CD14-positive monocyte (primary cell): ENCODE data around the gene BRINP3. TPM values are rescaled to one million over a fixed set of nuclear protein-coding genes. Genes with fewer than 3 reads are reported as not detected.

Experiments used
- DNase-seq, 3 donors: peaks; one replicate each; pipeline ENCODE4 v3.0.0-alpha.2; 2011 to 2022
- H2AFZ ChIP-seq: 2 replicates; pipeline ENCODE4 v1.6.0; 2012; ENCODE audit warnings: mild to moderate bottlenecking, low read depth, low read length, inconsistent platforms; ENCODE audit not compliant: insufficient read depth, poor library complexity, severe bottlenecking
- H3K27ac ChIP-seq, 2 donors: 1 replicate in 1 of 2; 2 replicates in 1 of 2; pipeline ENCODE4 v1.5.1; 2012 to 2013; ENCODE audit warnings: low read length in 2 of 2, control low read depth in 1 of 2, inconsistent platforms in 1 of 2, low read depth in 1 of 2, mild to moderate bottlenecking in 1 of 2
- H3K27me3 ChIP-seq, 2 donors: one replicate each; pipeline versions ENCODE4 v1.6.0 to v1.6.1; 2011 to 2013; ENCODE audit warnings: low read length in 2 of 2; ENCODE audit not compliant: control insufficient read depth in 2 of 2, insufficient read depth in 2 of 2
- H3K36me3 ChIP-seq, 2 donors: replicated peaks in 1 of 2; 1 replicate in 1 of 2; 2 replicates in 1 of 2; pipeline versions ENCODE4 v1.5.1 to v1.6.1; 2012 to 2013; ENCODE audit warnings: low read length in 2 of 2, control low read depth in 1 of 2, inconsistent platforms in 1 of 2, mild to moderate bottlenecking in 1 of 2; ENCODE audit not compliant: insufficient read depth in 2 of 2, control insufficient read depth in 1 of 2
- H3K4me1 ChIP-seq, 2 donors: 1 replicate in 1 of 2; 2 replicates in 1 of 2; pipeline versions ENCODE4 v1.5.1 to v1.6.1; 2012 to 2013; ENCODE audit warnings: low read length in 2 of 2, control low read depth in 1 of 2, inconsistent platforms in 1 of 2, mild to moderate bottlenecking in 1 of 2, moderate library complexity in 1 of 2; ENCODE audit not compliant: insufficient read depth in 2 of 2, control insufficient read depth in 1 of 2
- H3K4me2 ChIP-seq: replicated peaks from 2 replicates; pipeline ENCODE3; 2012; ENCODE audit warnings: low read length, moderate library complexity, mild to moderate bottlenecking; ENCODE audit not compliant: poor library complexity, severe bottlenecking; ENCODE audit errors: extremely low read depth
- H3K4me3 ChIP-seq, 3 experiments: fragments of 200-600 bp in 1 of 3; sonication (generic) in 1 of 3; replicated peaks in 1 of 3; 1 replicate in 2 of 3; 2 replicates in 1 of 3; pipeline ENCODE4 v1.5.1; 2011 to 2013; ENCODE audit warnings: low read length in 3 of 3, mild to moderate bottlenecking in 3 of 3, control low read depth in 2 of 3, low read depth in 2 of 3, inconsistent platforms in 1 of 3, moderate library complexity in 1 of 3
- H3K79me2 ChIP-seq: 2 replicates; pipeline ENCODE4 v1.6.0; 2012; ENCODE audit warnings: mild to moderate bottlenecking, control low read depth, inconsistent platforms, low read length, moderate library complexity; ENCODE audit not compliant: insufficient read depth
- H3K9ac ChIP-seq: 2 replicates; pipeline ENCODE4 v1.6.0; 2017; ENCODE audit warnings: low read length, mild to moderate bottlenecking; ENCODE audit not compliant: insufficient read depth, poor library complexity, severe bottlenecking
- H3K9me3 ChIP-seq, 2 donors: replicated peaks in 1 of 2; 1 replicate in 1 of 2; 2 replicates in 1 of 2; pipeline versions ENCODE4 v1.5.1 to v1.6.1; 2012 to 2013; ENCODE audit warnings: low read length in 2 of 2, control low read depth in 1 of 2; ENCODE audit not compliant: control insufficient read depth in 1 of 2, insufficient read depth in 1 of 2
- H4K20me1 ChIP-seq: 2 replicates; pipeline ENCODE4 v1.6.0; 2012; ENCODE audit warnings: mild to moderate bottlenecking, low read length, control low read depth, moderate library complexity; ENCODE audit not compliant: insufficient read depth
- H3K27ac Mint-ChIP-seq, 7 donors: one replicate each; pipeline ENCODE4 v1.8.0; 2020; ENCODE audit warnings: mild to moderate bottlenecking in 7 of 7, mixed read lengths in 7 of 7, moderate library complexity in 6 of 7, inconsistent platforms in 2 of 7
- H3K27me3 Mint-ChIP-seq, 3 donors: one replicate each; pipeline ENCODE4 v1.8.0; 2021 to 2022; ENCODE audit warnings: low read depth in 3 of 3, mild to moderate bottlenecking in 3 of 3, mixed read lengths in 3 of 3, moderate library complexity in 3 of 3, inconsistent platforms in 1 of 3
- H3K36me3 Mint-ChIP-seq, 2 donors: one replicate each; pipeline ENCODE4 v1.8.0; 2020; ENCODE audit warnings: mixed read lengths in 2 of 2, inconsistent platforms in 1 of 2, mild to moderate bottlenecking in 1 of 2
- H3K4me1 Mint-ChIP-seq: one replicate; pipeline ENCODE4 v1.8.0; 2020; ENCODE audit warnings: mild to moderate bottlenecking, mixed read lengths
- H3K4me3 Mint-ChIP-seq, 2 donors: one replicate each; pipeline ENCODE4 v1.8.0; 2020; ENCODE audit warnings: mild to moderate bottlenecking in 2 of 2, mixed read lengths in 2 of 2, moderate library complexity in 1 of 2
- H3K9me3 Mint-ChIP-seq, 7 donors: one replicate each; pipeline ENCODE4 v1.8.0; 2020 to 2022; ENCODE audit warnings: mixed read lengths in 7 of 7, mild to moderate bottlenecking in 6 of 7, moderate library complexity in 6 of 7, inconsistent platforms in 2 of 7
- WGBS: methylation state at CpG from one replicate; pipeline ENCODE4 v1.1.5; 2013; ENCODE audit warnings: missing lambda C conversion rate; ENCODE audit not compliant: insufficient coverage; 5-methylcytosine and 5-hydroxymethylcytosine counted together
- intact Hi-C, 2 donors: fragments of 100-400 bp; cut with micrococcal nuclease; formaldehyde crosslinking; loops; one replicate each; pipeline versions ENCODE4 v1.15.0 to v1.15.1; 2023
- polyA plus RNA-seq, 3 donors: library from polyadenylated mRNA; depleted of rRNA in 1 of 3; unstranded in 2 of 3; stranded (reverse) in 1 of 3; fragments of 300-500 nt in 2 of 3; fragments of >200 nt in 1 of 3; fragmentation: Illumina TruSeq in 2 of 3; gene quantifications; 1 replicate in 2 of 3; 2 replicates in 1 of 3; pipeline ENCODE4 v1.2.3, GENCODE V29; 2012 to 2021
- TF ChIP-seq, protein P1 (sequence below): fragments of 200-600 bp; IDR thresholded peaks from one replicate; pipeline ENCODE4 v1.8.0; 2022; ENCODE audit warnings: antibody characterized with exemption, mild to moderate bottlenecking

The BRINP3 gene
- polyA plus RNA-seq, 3 donors, result not detected

DNA sequence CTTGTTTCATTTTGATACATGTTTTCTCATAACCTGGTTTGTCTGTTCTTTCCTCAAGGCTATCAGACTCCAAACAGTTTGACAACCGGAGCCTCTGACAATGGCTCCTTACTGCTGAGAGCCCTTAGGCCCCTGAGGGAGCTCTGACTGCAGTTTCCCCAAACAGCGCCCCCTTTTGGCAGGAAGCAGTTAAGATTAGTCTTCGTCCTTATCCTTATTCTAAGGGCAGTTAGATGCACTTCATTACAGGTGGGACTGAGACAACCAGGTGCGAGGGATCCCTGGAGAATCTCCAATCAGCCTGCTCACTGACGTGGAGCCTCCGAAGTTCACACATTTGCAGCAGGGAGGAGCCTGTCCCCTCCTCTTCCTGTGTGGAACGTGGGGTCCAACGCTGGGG lies 393.1 kb downstream of the BRINP3 start:
- Histone ChIP-seq H3K4me3 (no peak overlapping the region), H3K9ac (no peak overlapping the region), H2AFZ (no peak overlapping the region), H3K79me2 (no peaks in the 10 kb centered on the region), H3K36me3 (no peaks in the 10 kb centered on the region), H3K9me3 (peaks cover 0 to 3% of the 10 kb centered on the region in 2 donors), H4K20me1 (no peaks in the 10 kb centered on the region), H3K4me2 (no peak overlapping the region), H3K27me3 (no peaks in the 10 kb centered on the region), H3K27ac (no peak overlapping the region), H3K4me1 (no peaks in the 10 kb centered on the region)
- intact Hi-C loops, result no loop called here
- no peak overlapping the region for H3K27ac Mint-ChIP-seq
- no peak overlapping the region for H3K4me3 Mint-ChIP-seq
- 68% methylated on average over 8 of the region's 8 CpGs for WGBS
- no peaks in the 10 kb centered on the region for H3K36me3 Mint-ChIP-seq
- no peak for DNase-seq
- H3K27me3 Mint-ChIP-seq, result peaks cover 0 to 2% (median 0%) of the 10 kb centered on the region in 3 donors
- TF ChIP-seq, protein P1, sequence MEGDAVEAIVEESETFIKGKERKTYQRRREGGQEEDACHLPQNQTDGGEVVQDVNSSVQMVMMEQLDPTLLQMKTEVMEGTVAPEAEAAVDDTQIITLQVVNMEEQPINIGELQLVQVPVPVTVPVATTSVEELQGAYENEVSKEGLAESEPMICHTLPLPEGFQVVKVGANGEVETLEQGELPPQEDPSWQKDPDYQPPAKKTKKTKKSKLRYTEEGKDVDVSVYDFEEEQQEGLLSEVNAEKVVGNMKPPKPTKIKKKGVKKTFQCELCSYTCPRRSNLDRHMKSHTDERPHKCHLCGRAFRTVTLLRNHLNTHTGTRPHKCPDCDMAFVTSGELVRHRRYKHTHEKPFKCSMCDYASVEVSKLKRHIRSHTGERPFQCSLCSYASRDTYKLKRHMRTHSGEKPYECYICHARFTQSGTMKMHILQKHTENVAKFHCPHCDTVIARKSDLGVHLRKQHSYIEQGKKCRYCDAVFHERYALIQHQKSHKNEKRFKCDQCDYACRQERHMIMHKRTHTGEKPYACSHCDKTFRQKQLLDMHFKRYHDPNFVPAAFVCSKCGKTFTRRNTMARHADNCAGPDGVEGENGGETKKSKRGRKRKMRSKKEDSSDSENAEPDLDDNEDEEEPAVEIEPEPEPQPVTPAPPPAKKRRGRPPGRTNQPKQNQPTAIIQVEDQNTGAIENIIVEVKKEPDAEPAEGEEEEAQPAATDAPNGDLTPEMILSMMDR, result no peak
- H3K9me3 Mint-ChIP-seq, result peaks cover 0 to 5% (median 0%) of the 10 kb centered on the region in 7 donors
- no peaks in the 10 kb centered on the region for H3K4me1 Mint-ChIP-seq

- Histone ChIP-seq H3K27me3 (no peaks in the 10 kb centered on the region), H3K4me1 (no peaks in the 10 kb centered on the region), H3K9ac (no peak overlapping the region), H2AFZ (no peak overlapping the region), H3K4me3 (no peak overlapping the region), H3K27ac (no peak overlapping the region), H3K36me3 (no peaks in the 10 kb centered on the region), H3K4me2 (no peak overlapping the region), H3K9me3 (no peaks in the 10 kb centered on the region), H3K79me2 (no peaks in the 10 kb centered on the region), H4K20me1 (no peaks in the 10 kb centered on the region)
- Mint-ChIP-seq H3K4me1 (no peaks in the 10 kb centered on the region), H3K27me3 (peaks cover 0 to 1% (median 0%) of the 10 kb centered on the region in 3 donors), H3K9me3 (peaks cover 0 to 2% (median 2%) of the 10 kb centered on the region in 7 donors), H3K36me3 (no peaks in the 10 kb centered on the region), H3K27ac (no peak overlapping the region), H3K4me3 (no peak overlapping the region)
- no CpG with 5 or more reads among the region's 2 CpGs for WGBS
- intact Hi-C loops, result no loop called here
- no peak for DNase-seq
- TF ChIP-seq, protein P1, result no peak
Observed at GRCh38 chr1:190068304-190068703, 409.4 kb downstream of the BRINP3 start.
